AG09309 (cell line): Measurements from ENCODE around the gene GNA12.
"Not testable (repeated sequence)": the region's sequence is repeated elsewhere in the genome, so short reads cannot be mapped to it uniquely, and the experiment has no call there.

ENCODE experiments used
- DNase-seq: peaks from one replicate; pipeline ENCODE4 v3.0.0-alpha.2; 2010; ENCODE audit warnings: low read depth
- H3K4me3 ChIP-seq: 2 replicates; pipeline ENCODE4 v1.5.1; 2011; ENCODE audit warnings: mild to moderate bottlenecking, low read depth, low read length, moderate library complexity; ENCODE audit not compliant: control insufficient read depth
- CTCF ChIP-seq: IDR thresholded peaks from 2 replicates; pipeline ENCODE4 v1.5.1; 2011; ENCODE audit warnings: mild to moderate bottlenecking, low read depth, low read length, inconsistent platforms; ENCODE audit not compliant: insufficient read depth, control insufficient read depth; ENCODE audit errors: missing control alignments

The GNA12 gene

DNA sequence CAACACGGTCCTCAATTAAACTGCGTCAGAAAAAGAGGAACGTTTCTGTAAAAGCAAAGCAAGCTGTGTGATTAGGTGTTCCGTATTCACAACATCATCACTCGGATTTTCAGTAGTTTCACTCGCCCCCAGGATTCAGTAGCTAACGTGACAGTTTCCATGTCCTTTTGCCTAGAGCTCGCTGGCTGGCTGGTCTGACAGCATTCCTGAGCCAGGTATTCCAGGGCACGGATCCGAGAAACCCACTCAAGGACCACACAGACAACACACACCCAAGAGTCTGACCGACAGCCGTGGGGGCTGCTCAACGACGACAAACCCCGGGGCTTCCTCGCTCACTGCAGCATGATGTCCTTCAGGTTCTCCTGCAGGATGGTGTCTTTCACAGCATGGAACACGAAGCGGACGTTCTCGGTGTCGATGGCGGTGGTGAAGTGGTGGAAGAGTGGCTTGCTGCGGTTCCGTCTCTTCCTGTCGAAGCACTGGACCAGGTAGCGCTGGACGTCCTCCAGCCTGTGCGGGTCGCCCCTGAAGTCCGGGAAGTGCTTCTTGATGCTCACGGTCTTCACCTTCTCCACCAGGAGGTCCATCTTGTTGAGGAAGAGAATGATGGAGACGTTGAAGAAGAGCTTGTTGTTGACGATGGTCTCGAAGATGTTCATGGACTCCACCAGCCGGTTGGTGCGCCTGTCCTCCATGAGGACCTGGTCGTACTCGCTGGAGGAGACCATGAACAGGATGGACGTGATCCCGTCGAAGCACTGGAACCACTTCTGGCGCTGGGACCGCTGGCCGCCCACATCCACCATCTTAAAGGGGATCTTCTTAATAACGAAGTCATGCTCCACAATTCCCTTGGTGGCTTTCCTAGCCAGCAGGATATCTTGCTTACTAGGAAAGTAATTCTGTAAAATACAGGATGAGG lies 113.0 kb downstream of the GNA12 start:
- no peak for DNase-seq
- no peak for TF ChIP-seq CTCF
- no peak overlapping the region for H3K4me3 ChIP-seq

GRCh38 chr7:2729893-2730716 lies 114.0 kb downstream of the GNA12 start:
- no peak overlapping the region for H3K4me3 ChIP-seq
- no peak for TF ChIP-seq CTCF
- no peak for DNase-seq

GRCh38 chr7:2729031-2729892 lies 114.8 kb downstream of the GNA12 start:
- H3K4me3 ChIP-seq, result no peak overlapping the region
- DNase-seq, result no peak
- no peak for TF ChIP-seq CTCF

DNA sequence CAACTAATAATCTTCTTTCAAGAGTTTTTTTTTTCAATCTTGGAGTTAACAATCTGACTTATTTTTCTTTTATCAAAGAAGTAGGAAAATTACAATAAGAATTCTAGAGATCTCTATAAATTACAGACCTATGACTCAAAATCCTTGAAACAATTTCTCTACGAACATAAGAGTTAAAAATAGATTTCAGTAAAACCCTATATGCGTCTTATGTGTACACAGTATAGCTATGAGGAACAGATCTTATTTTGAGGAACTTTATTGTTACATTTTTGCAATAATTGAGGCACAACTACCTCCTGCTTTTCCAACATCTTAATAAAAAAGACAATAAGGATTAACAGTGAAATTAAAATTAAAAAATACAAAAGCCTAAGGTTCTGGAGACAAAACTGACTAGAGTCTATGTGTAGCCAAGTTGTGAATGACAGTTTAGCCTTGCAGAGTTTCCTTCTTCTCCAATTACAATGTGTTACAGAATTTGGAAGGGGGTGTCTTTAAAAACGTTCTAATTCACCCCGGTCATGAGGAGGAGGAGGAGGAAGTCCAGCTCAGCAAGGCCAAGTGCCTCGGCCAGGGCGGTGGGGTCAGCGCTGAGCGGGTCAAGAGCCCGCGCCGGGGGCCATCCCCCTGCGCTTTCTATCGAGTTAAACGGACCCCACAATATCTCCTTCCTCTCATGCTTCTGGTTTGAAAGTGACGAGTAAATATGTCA lies 115.6 kb downstream of the GNA12 start:
- no peak overlapping the region for H3K4me3 ChIP-seq
- no peak for TF ChIP-seq CTCF
- DNase-seq, result no peak

GRCh38 chr7:2727206-2727605 lies 116.9 kb downstream of the GNA12 start:
- not testable (repeated sequence) for DNase-seq, H3K4me3 ChIP-seq

- no peak for TF ChIP-seq CTCF
- no peak overlapping the region for H3K4me3 ChIP-seq
- no peak for DNase-seq
Observed at GRCh38 chr7:2726316-2727018, 117.6 kb downstream of the GNA12 start.
